Activated naive CD4-positive, alpha-beta T cell (primary cell): ENCODE data around the gene GPATCH4.
"Not testable (repeated sequence)": the region's sequence is repeated elsewhere in the genome, so short reads cannot be mapped to it uniquely, and the experiment has no call there.

Experiments
- DNase-seq, 4 experiments: peaks; one replicate each; lab custom pipeline; 2025; lab: John Stamatoyannopoulos, UW

Gene GPATCH4

GRCh38 chr1:156626079-156626438 is 24.8 kb upstream of the GPATCH4 start:
- DNase-seq = no peak

GRCh38 chr1:156625436-156626078 is 24.3 kb upstream of the GPATCH4 start:
- DNase-seq = peak; percentile 31 to 72 (median 63)

- no peak for DNase-seq
Observed at GRCh38 chr1:156624814-156625435, 23.6 kb upstream of the GPATCH4 start.

- DNase-seq = peak in 1 of 4 experiments; percentile 16
Observed at GRCh38 chr1:156623946-156624813, 22.9 kb upstream of the GPATCH4 start.

- DNase-seq = no peak
Observed at GRCh38 chr1:156622581-156623297, 21.5 kb upstream of the GPATCH4 start.

- DNase-seq = no peak
Observed at GRCh38 chr1:156619582-156619955, 18.3 kb upstream of the GPATCH4 start.

GRCh38 chr1:156618853-156619581 is 17.7 kb upstream of the GPATCH4 start, which contains the start of gene HAPLN2:
Gene HAPLN2 (plus strand): TSS chr1:156619415. CDS start chr1:156623491, 4,076 bp downstream.
- peak in 1 of 4 experiments; percentile 6 for DNase-seq

GRCh38 chr1:156616463-156616862 is 15.2 kb upstream of the GPATCH4 start:
- no peak for DNase-seq

GRCh38 chr1:156615946-156616345 is 14.7 kb upstream of the GPATCH4 start:
- no peak for DNase-seq

- no peak for DNase-seq
Observed at GRCh38 chr1:156612666-156613065, 11.4 kb upstream of the GPATCH4 start.

GRCh38 chr1:156610072-156610471 is 8.8 kb upstream of the GPATCH4 start:
- DNase-seq = not testable (repeated sequence)

- peak in 3 of 4 experiments; percentile 18 to 46 (median 35) for DNase-seq
Observed at GRCh38 chr1:156608981-156609380, 7.7 kb upstream of the GPATCH4 start.

- DNase-seq = peak in 2 of 4 experiments; percentile 20 to 25
Observed at GRCh38 chr1:156608036-156608674, 6.9 kb upstream of the GPATCH4 start.

- not testable (repeated sequence) for DNase-seq
Observed at GRCh38 chr1:156607344-156607743, 6.1 kb upstream of the GPATCH4 start.

GRCh38 chr1:156602557-156602993 is 1.3 kb upstream of the GPATCH4 start:
- DNase-seq = no peak

GRCh38 chr1:156601892-156602291 is 613 bp upstream of the GPATCH4 start:
- DNase-seq = no peak

GRCh38 chr1:156600733-156601121 is 552 bp downstream of the GPATCH4 start:
- DNase-seq = no peak

GRCh38 chr1:156599811-156600210 is 1.5 kb downstream of the GPATCH4 start:
- DNase-seq = no peak

- DNase-seq = no peak
Observed at GRCh38 chr1:156598731-156599432, 2.4 kb downstream of the GPATCH4 start.

GRCh38 chr1:156598125-156598524 is 3.2 kb downstream of the GPATCH4 start:
- no peak for DNase-seq
